ENCODE measurements around the gene WDR90.

GRCh38 chr16:686459-687260, 37.5 kb downstream of the WDR90 start:
- no peak for TF ChIP-seq CTCF (IDR thresholded peaks at IDR 0.05)
- TF ChIP-seq POLR2AphosphoS2 (conservative IDR thresholded peaks at IDR 0.05; ENCODE audit: low read length): no peak
- TF ChIP-seq JUN (IDR thresholded peaks at IDR 0.05): no peak
- no peak for TF ChIP-seq RARB (CRISPR knock-in tag; IDR thresholded peaks at IDR 0.05)
- TF ChIP-seq POLR2A (IDR thresholded peaks at IDR 0.05; ENCODE audit: low read length): no peak
- TF ChIP-seq E2F6 (IDR thresholded peaks at IDR 0.05; ENCODE audit: borderline replicate concordance, low read depth): no peak
- no peak for TF ChIP-seq NPAS2 (CRISPR knock-in tag; IDR thresholded peaks at IDR 0.05; ENCODE audit: borderline replicate concordance)
- TF ChIP-seq RFX5 (IDR thresholded peaks at IDR 0.05): no peak
- no peak for TF ChIP-seq RAD21 (conservative IDR thresholded peaks at IDR 0.05 in 1 of 2, IDR thresholded peaks at IDR 0.05 in 1 of 2)
